Measurements from ENCODE around the gene DCDC2C.

Gene DCDC2C

GRCh38 chr2:3895021-3895420 lies 191.6 kb downstream of the DCDC2C start:
- DNase-seq (ENCODE audit: low read depth in 3 of 3) = no peak

All from stimulated activated CD4-positive, alpha-beta T cell treated with anti-CD3 and anti-CD28 coated beads, TNF-alpha, amount 100 ng/mL, for 24 hours (primary cell).